Upper lobe of left lung (tissue), 4 donors: ENCODE data around the gene CBL.
A peak's percentile ranks its signal among the peaks of the same experiment; 100 is the strongest.

Source experiments
- CTCF ChIP-seq, 6 experiments: fragments of 450-650 bp in 4 of 6; fragments of 200-600 bp in 2 of 6; sonication (generic) in 2 of 6; IDR thresholded peaks; one replicate each; pipeline ENCODE4 v1.5.1; 2016 to 2019; ENCODE audit warnings: antibody characterized with exemption in 6 of 6
- EP300 ChIP-seq, 4 donors: sonication (generic); formaldehyde crosslinking; IDR thresholded peaks; one replicate each; pipeline ENCODE4 v1.5.1; 2017; ENCODE audit warnings: antibody characterized with exemption in 4 of 4, control low read depth in 2 of 4
- POLR2A ChIP-seq, 4 donors: fragments of 450-650 bp; IDR thresholded peaks; one replicate each; pipeline ENCODE4 v1.5.1; 2016 to 2017; ENCODE audit warnings: antibody characterized with exemption in 4 of 4, mild to moderate bottlenecking in 2 of 4
- POLR2AphosphoS5 ChIP-seq, 2 donors: sonication (generic); formaldehyde crosslinking; IDR thresholded peaks; one replicate each; pipeline ENCODE4 v1.5.1; 2017; ENCODE audit warnings: antibody characterized with exemption in 2 of 2

GRCh38 chr11:119338318-119338890 lies 132.3 kb downstream of the CBL start:
- TF ChIP-seq CTCF (IDR thresholded peaks at IDR 0.05) (peak; percentile 67 to 79 (median 74)), POLR2A (IDR thresholded peaks at IDR 0.05) (no peak), EP300 (IDR thresholded peaks at IDR 0.05) (no peak), POLR2AphosphoS5 (IDR thresholded peaks at IDR 0.05) (no peak)
